Tibial nerve (tissue), 4 donors: ENCODE data around the gene WFDC1.

ENCODE experiments used
- EP300 ChIP-seq, 2 donors: sonication (generic); formaldehyde crosslinking; IDR thresholded peaks; one replicate each; pipeline ENCODE4 v1.6.1; 2017; ENCODE audit warnings: antibody characterized with exemption in 2 of 2, mild to moderate bottlenecking in 1 of 2
- POLR2A ChIP-seq, 2 donors: fragments of 450-650 bp; IDR thresholded peaks; one replicate each; pipeline ENCODE4 v1.6.1; 2017; ENCODE audit warnings: antibody characterized with exemption in 2 of 2, mild to moderate bottlenecking in 2 of 2, moderate library complexity in 2 of 2
- TF ChIP-seq, protein P1 (sequence below), 5 experiments: fragments of 200-600 bp in 3 of 5; fragments of 450-650 bp in 2 of 5; sonication (generic) in 3 of 5; IDR thresholded peaks; one replicate each; pipeline ENCODE4 v1.5.1; 2016 to 2019; ENCODE audit warnings: antibody characterized with exemption in 5 of 5, mild to moderate bottlenecking in 3 of 5, moderate library complexity in 2 of 5

GRCh38 chr16:84284154-84284722, 10.4 kb upstream of the WFDC1 start:
- TF ChIP-seq, protein P1, sequence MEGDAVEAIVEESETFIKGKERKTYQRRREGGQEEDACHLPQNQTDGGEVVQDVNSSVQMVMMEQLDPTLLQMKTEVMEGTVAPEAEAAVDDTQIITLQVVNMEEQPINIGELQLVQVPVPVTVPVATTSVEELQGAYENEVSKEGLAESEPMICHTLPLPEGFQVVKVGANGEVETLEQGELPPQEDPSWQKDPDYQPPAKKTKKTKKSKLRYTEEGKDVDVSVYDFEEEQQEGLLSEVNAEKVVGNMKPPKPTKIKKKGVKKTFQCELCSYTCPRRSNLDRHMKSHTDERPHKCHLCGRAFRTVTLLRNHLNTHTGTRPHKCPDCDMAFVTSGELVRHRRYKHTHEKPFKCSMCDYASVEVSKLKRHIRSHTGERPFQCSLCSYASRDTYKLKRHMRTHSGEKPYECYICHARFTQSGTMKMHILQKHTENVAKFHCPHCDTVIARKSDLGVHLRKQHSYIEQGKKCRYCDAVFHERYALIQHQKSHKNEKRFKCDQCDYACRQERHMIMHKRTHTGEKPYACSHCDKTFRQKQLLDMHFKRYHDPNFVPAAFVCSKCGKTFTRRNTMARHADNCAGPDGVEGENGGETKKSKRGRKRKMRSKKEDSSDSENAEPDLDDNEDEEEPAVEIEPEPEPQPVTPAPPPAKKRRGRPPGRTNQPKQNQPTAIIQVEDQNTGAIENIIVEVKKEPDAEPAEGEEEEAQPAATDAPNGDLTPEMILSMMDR (IDR thresholded peaks at IDR 0.05): peak in 1 of 5 experiments; percentile 10
- TF ChIP-seq POLR2A (IDR thresholded peaks at IDR 0.05) (no peak), EP300 (IDR thresholded peaks at IDR 0.05) (peak in 1 of 2 donors; percentile 68)
